ENCODE measurements around the gene CDC42EP3.

DNA sequence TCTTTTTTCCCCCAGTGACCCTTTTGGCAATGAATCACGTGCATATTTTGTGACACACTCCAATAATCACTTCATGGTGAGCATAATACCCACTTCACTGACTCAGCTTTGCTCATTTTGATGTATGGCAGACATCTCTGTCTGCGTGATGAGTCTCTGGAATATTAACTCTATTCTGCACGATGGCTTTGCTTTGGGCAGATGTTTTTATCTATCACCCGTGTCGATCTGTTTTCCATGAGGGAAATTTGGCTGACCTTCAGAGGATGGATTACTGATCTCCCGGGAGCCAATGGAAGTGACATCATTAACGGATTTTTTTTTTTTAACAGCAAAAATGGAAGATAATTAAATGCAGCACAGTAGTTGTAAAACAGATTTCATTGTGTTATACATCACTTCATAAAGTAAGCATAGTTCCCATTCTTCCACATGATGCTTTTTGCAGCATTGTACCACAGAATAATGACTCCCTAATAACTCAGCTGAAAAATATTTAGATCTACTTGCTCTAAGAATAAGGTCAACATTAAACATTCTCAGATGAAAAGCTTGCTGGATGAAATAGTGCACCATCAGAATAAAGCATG, 29.8 kb downstream of the CDC42EP3 start:
- TF ChIP-seq CTCF (IDR thresholded peaks at IDR 0.05; ENCODE audit: borderline replicate concordance, extremely low read depth, low read length, poor library complexity, severe bottlenecking) (no peak), EZH2 (IDR thresholded peaks at IDR 0.05; ENCODE audit: borderline replicate concordance, low read depth, low read length, severe bottlenecking) (no peak)

Data from DND-41 (cell line).